HL-60 (cell line): ENCODE data around the gene CHN1.

Experiments
- DNase-seq, 2 experiments: peaks; one replicate each; pipeline ENCODE4 v3.0.0-alpha.2; 2010 to 2020; ENCODE audit warnings: low read depth in 1 of 2, low spot score in 1 of 2
- H3K27ac ChIP-seq: fragments of 250-450 bp; sonication (Bioruptor Pico); replicated peaks from 2 replicates; pipeline ENCODE4 v1.5.1; 2020; ENCODE audit warnings: mild to moderate bottlenecking, moderate library complexity
- H3K27me3 ChIP-seq: fragments of 250-450 bp; sonication (Bioruptor Pico); 2 replicates; pipeline ENCODE4 v1.5.1; 2021; ENCODE audit warnings: mild to moderate bottlenecking, moderate library complexity; ENCODE audit not compliant: insufficient read depth, poor library complexity, severe bottlenecking
- H3K4me3 ChIP-seq: replicated peaks from 2 replicates; pipeline ENCODE4 v1.5.1; 2011; ENCODE audit warnings: mild to moderate bottlenecking, control low read depth, low read length; ENCODE audit not compliant: insufficient read depth
- GABPA ChIP-seq: IDR thresholded peaks from 2 replicates; pipeline ENCODE4 v1.6.1; 2012; ENCODE audit warnings: low read depth
- POLR2AphosphoS5 ChIP-seq: IDR thresholded peaks from 2 replicates; pipeline ENCODE4 v1.6.1; 2012; ENCODE audit warnings: low read depth
- SPI1 ChIP-seq: IDR thresholded peaks from 2 replicates; pipeline ENCODE4 v1.6.1; 2012; ENCODE audit warnings: low read depth, mild to moderate bottlenecking, borderline replicate concordance
- TF ChIP-seq, protein P1 (sequence below): IDR thresholded peaks from one replicate; pipeline ENCODE4 v1.5.1; 2011; ENCODE audit warnings: low read length, control low read depth, inconsistent platforms; ENCODE audit not compliant: insufficient read depth
- TF ChIP-seq, protein P2 (sequence below): IDR thresholded peaks from 2 replicates; pipeline ENCODE4 v1.6.1; 2012; ENCODE audit warnings: low read depth; ENCODE audit not compliant: insufficient replicate concordance

CHN1 gene

DNA sequence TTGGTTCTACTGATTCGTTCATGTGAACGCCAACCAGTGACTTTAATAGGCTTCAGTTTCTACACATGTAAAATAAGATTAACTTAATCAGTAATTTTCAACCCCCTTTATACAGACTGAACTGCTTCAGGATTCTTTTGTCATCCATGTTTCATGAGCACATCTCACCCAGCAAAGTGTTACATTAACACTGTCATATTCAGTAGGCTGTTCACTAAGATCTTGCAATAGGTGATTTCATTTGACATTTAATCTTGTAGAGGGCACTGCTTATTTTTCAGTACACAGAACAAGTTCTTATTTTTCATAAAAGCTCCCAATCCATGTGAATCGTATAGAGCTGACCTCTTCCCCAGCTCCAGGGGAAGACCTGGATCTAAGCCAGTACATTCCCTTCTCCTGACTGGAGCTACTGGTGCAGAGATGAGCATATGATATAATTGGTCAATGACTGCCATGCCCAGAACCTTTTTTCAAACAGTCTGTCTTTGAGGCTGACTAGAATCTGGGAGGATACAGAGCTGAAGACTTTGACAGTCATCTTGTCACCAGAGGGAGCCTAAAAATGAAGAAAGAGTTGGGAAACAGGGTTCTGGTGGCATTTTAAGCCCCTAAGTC lies 168.7 kb downstream of the CHN1 start:
- Histone ChIP-seq H3K27ac (no peak overlapping the region), H3K27me3 (peaks cover 2% of the 10 kb centered on the region), H3K4me3 (no peak overlapping the region)
- no peak for DNase-seq
- TF ChIP-seq SPI1 (no peak), GABPA (no peak), POLR2AphosphoS5 (no peak)
- TF ChIP-seq, protein P1, sequence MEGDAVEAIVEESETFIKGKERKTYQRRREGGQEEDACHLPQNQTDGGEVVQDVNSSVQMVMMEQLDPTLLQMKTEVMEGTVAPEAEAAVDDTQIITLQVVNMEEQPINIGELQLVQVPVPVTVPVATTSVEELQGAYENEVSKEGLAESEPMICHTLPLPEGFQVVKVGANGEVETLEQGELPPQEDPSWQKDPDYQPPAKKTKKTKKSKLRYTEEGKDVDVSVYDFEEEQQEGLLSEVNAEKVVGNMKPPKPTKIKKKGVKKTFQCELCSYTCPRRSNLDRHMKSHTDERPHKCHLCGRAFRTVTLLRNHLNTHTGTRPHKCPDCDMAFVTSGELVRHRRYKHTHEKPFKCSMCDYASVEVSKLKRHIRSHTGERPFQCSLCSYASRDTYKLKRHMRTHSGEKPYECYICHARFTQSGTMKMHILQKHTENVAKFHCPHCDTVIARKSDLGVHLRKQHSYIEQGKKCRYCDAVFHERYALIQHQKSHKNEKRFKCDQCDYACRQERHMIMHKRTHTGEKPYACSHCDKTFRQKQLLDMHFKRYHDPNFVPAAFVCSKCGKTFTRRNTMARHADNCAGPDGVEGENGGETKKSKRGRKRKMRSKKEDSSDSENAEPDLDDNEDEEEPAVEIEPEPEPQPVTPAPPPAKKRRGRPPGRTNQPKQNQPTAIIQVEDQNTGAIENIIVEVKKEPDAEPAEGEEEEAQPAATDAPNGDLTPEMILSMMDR = no peak
- TF ChIP-seq, protein P2, sequence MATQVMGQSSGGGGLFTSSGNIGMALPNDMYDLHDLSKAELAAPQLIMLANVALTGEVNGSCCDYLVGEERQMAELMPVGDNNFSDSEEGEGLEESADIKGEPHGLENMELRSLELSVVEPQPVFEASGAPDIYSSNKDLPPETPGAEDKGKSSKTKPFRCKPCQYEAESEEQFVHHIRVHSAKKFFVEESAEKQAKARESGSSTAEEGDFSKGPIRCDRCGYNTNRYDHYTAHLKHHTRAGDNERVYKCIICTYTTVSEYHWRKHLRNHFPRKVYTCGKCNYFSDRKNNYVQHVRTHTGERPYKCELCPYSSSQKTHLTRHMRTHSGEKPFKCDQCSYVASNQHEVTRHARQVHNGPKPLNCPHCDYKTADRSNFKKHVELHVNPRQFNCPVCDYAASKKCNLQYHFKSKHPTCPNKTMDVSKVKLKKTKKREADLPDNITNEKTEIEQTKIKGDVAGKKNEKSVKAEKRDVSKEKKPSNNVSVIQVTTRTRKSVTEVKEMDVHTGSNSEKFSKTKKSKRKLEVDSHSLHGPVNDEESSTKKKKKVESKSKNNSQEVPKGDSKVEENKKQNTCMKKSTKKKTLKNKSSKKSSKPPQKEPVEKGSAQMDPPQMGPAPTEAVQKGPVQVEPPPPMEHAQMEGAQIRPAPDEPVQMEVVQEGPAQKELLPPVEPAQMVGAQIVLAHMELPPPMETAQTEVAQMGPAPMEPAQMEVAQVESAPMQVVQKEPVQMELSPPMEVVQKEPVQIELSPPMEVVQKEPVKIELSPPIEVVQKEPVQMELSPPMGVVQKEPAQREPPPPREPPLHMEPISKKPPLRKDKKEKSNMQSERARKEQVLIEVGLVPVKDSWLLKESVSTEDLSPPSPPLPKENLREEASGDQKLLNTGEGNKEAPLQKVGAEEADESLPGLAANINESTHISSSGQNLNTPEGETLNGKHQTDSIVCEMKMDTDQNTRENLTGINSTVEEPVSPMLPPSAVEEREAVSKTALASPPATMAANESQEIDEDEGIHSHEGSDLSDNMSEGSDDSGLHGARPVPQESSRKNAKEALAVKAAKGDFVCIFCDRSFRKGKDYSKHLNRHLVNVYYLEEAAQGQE = no peak

- TF ChIP-seq POLR2AphosphoS5 = no peak
- no peak for TF ChIP-seq SPI1
- TF ChIP-seq GABPA = no peak
- TF ChIP-seq, protein P1 = no peak
- TF ChIP-seq, protein P2 = no peak
- DNase-seq = no peak
- Histone ChIP-seq H3K4me3 (no peak overlapping the region), H3K27ac (no peak overlapping the region), H3K27me3 (peaks cover 2% of the 10 kb centered on the region)
These were observed 169.4 kb downstream of the CHN1 start for GRCh38 chr2:174835797-174836255.

DNA sequence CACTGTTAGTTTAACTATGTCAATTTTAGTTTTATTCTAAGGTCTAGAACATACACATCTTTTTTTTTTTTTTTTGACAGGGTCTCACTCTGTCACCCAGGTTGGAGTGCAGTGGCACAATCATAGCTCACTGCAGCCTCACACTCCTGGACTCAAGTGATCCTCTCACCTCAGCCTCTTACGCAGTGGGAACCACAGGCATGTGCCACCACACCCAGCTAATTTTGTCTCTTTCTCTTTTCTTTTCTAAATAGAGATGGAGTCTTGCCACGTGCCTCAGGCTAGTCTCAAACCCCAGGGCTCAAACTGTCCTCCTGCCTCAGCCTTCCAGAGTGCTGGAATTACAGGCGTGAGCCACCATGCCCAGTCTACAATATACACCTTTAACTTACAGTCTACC lies 171.4 kb downstream of the CHN1 start:
- no peaks in the 10 kb centered on the region for H3K27me3 ChIP-seq
- TF ChIP-seq SPI1 (no peak), POLR2AphosphoS5 (no peak), GABPA (no peak)
- TF ChIP-seq, protein P2 = no peak
- TF ChIP-seq, protein P1 = no peak
- DNase-seq = no peak
- H3K4me3 ChIP-seq = no peak overlapping the region
- H3K27ac ChIP-seq = no peak overlapping the region
